BE2C (cell line): ENCODE data around the gene FAM217B.
"Not testable (repeated sequence)": the region's sequence is repeated elsewhere in the genome, so short reads cannot be mapped to it uniquely, and the experiment has no call there.

Experiments used
- DNase-seq: peaks from one replicate; pipeline ENCODE4 v3.0.0-alpha.2; 2020
- H3K27me3 ChIP-seq: fragments of 250-450 bp; sonication (Bioruptor Pico); 2 replicates; pipeline ENCODE4 v1.5.1; 2020; ENCODE audit warnings: mild to moderate bottlenecking
- H3K36me3 ChIP-seq: fragments of 250-450 bp; sonication (Bioruptor Pico); 2 replicates; pipeline ENCODE4 v1.5.1; 2020; ENCODE audit warnings: mild to moderate bottlenecking
- H3K4me1 ChIP-seq: fragments of 250-450 bp; sonication (Bioruptor Pico); 2 replicates; pipeline ENCODE4 v1.5.1; 2020
- H3K4me3 ChIP-seq: 2 replicates; pipeline ENCODE4 v1.5.1; 2011; ENCODE audit warnings: low read depth, low read length
- H3K9me3 ChIP-seq: fragments of 250-450 bp; sonication (Bioruptor Pico); 2 replicates; pipeline ENCODE4 v1.5.1; 2020
- CTCF ChIP-seq: IDR thresholded peaks from 2 replicates; pipeline ENCODE4 v1.5.1; 2012; ENCODE audit warnings: mild to moderate bottlenecking, low read depth, low read length

Gene FAM217B

DNA sequence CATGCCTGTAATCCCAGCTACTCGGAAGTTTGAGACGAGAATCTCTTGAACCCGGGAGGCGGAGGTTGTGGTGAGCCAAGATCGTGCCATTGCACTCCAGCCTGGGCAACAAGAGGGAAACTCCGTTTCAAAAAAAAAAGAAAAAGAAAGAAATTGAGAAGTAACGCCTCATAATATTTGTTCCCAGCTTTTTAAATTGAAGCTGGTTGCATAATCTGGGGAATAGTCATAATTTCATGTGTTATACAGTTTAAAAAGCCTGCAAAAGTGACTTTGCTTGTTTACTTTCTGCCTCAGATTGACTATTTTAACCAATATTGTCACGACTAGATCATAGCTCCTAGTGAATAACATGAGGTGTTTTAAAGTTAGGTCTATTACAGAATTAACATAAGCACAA is 7.2 kb downstream of the FAM217B start:
- Histone ChIP-seq H3K4me1 (no peaks in the 10 kb centered on the region), H3K27me3 (no peaks in the 10 kb centered on the region), H3K9me3 (no peaks in the 10 kb centered on the region), H3K36me3 (peaks cover 3% of the 10 kb centered on the region; the same call in 1 of the 2 replicates), H3K4me3 (no peak overlapping the region)
- TF ChIP-seq CTCF, result no peak
- no peak for DNase-seq

- Histone ChIP-seq H3K9me3 (no peaks in the 10 kb centered on the region), H3K27me3 (no peaks in the 10 kb centered on the region), H3K4me1 (no peaks in the 10 kb centered on the region), H3K4me3 (no peak overlapping the region), H3K36me3 (peaks cover 3% of the 10 kb centered on the region; the same call in 1 of the 2 replicates)
- TF ChIP-seq CTCF, result no peak
- DNase-seq, result no peak
These were observed 8.0 kb downstream of the FAM217B start for GRCh38 chr20:59948212-59948611.

GRCh38 chr20:59948828-59949720 is 8.9 kb downstream of the FAM217B start:
- H3K4me1 ChIP-seq, result no peaks in the 10 kb centered on the region
- peak; percentile 21 for DNase-seq
- peaks cover 3% of the 10 kb centered on the region; the same call in 1 of the 2 replicates for H3K36me3 ChIP-seq
- H3K27me3 ChIP-seq, result no peaks in the 10 kb centered on the region
- no peak overlapping the region for H3K4me3 ChIP-seq
- no peaks in the 10 kb centered on the region for H3K9me3 ChIP-seq
- peak; percentile 71 for TF ChIP-seq CTCF

DNA sequence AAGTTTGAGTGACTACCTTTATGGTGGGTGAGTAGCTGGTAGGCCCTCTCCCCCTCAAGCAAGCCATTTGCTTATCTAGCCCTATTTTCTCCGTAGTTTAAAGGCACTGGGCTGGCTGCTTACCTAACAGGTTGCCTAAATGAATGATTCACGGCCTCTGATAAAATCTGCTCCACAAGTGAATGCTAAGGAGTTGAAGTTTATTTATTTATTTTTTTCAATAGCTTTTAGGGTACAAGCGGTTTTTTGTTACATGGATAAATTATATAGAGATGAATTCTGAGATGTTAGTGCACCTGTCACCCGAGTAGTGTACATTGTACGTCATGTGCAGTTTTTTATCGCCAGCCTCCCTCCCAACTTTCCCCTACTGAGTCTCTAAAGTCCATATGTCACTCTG is 9.7 kb downstream of the FAM217B start:
- TF ChIP-seq CTCF, result no peak
- Histone ChIP-seq H3K4me3 (no peak overlapping the region), H3K36me3 (no peaks in the 10 kb centered on the region), H3K9me3 (no peaks in the 10 kb centered on the region), H3K27me3 (no peaks in the 10 kb centered on the region), H3K4me1 (no peaks in the 10 kb centered on the region)
- no peak for DNase-seq

DNA sequence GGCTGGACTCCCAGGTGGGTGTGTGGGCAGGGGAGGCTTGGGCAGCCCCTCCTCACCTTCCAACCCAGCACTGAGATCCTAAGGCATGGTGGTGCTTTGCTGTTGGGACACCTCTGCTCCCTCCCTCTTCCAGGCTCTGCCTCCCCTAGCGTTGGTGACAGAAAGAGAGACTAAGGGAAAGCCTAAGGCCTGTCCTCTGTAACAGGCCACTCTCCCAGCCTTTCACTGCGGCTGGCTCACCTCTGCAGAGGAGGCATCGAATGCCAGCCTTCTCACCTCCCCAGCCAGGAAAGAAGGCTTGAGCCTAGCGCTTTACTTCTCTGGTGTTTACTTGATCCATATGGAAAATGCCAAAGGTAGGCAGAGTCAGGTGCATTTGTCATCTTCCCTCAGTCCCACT is 14.5 kb downstream of the FAM217B start:
- Histone ChIP-seq H3K4me3 (no peak overlapping the region), H3K36me3 (no peaks in the 10 kb centered on the region), H3K4me1 (no peaks in the 10 kb centered on the region), H3K9me3 (no peaks in the 10 kb centered on the region), H3K27me3 (no peaks in the 10 kb centered on the region; the same call in 1 of the 2 replicates)
- DNase-seq, result no peak
- TF ChIP-seq CTCF, result no peak

DNA sequence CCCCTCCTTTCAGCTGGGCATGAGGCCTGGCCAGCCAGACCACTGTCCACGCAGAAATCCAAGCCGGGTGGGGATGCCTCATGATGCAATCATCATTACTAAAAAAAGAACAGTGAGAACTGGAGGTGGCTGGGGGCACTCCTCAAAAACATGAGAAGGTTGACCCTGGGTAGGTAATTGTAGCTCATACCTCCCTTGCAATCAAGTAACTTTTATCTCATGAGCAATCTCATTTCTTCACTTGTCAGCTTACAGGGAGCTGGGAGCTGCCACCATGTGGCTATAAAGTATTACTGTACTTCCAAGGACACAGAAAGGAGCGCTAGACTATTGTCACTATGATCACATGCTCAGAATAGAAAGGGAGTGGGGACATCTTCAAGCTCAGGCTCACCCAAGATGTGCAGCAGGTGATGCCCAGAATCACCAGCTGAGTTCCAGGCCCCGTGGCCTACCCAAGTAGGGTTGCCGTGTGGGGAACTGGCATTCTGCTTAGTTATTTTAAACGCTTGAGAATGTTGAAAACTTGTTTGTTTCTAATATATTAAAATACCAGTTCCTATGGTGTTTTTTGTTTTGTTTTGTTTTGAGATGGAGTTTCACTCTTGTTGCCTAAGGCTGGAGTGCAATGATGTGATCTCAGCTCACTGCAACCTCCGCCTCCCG is 15.1 kb downstream of the FAM217B start:
- H3K9me3 ChIP-seq, result no peaks in the 10 kb centered on the region
- H3K36me3 ChIP-seq, result no peaks in the 10 kb centered on the region
- no peaks in the 10 kb centered on the region for H3K4me1 ChIP-seq
- peak; percentile 56 for TF ChIP-seq CTCF
- DNase-seq, result no peak
- H3K27me3 ChIP-seq, result no peaks in the 10 kb centered on the region; the same call in 1 of the 2 replicates
- H3K4me3 ChIP-seq, result no peak overlapping the region

GRCh38 chr20:59957568-59957967 is 17.4 kb downstream of the FAM217B start:
- not testable (repeated sequence) for H3K9me3 ChIP-seq, H3K4me1 ChIP-seq, H3K4me3 ChIP-seq, H3K27me3 ChIP-seq, DNase-seq, H3K36me3 ChIP-seq
